A673 (cell line): ENCODE measurements around the gene YKT6.

Experiments used
- EZH2 ChIP-seq: fragments of 200-600 bp; sonication (generic); IDR thresholded peaks from 2 replicates; pipeline ENCODE4 v1.6.1; 2017; ENCODE audit warnings: borderline replicate concordance, low read depth, mild to moderate bottlenecking, mixed read lengths, antibody characterized with exemption, low read length; ENCODE audit not compliant: poor library complexity, severe bottlenecking
- TF ChIP-seq, protein P1 (sequence below): fragments of 300-800, 200-600 bp; sonication (generic); conservative IDR thresholded peaks from 2 replicates; pipeline ENCODE4 v1.5.1; 2017; ENCODE audit warnings: low read depth, mild to moderate bottlenecking, antibody characterized with exemption, low read length, moderate library complexity, mixed read lengths

DNA sequence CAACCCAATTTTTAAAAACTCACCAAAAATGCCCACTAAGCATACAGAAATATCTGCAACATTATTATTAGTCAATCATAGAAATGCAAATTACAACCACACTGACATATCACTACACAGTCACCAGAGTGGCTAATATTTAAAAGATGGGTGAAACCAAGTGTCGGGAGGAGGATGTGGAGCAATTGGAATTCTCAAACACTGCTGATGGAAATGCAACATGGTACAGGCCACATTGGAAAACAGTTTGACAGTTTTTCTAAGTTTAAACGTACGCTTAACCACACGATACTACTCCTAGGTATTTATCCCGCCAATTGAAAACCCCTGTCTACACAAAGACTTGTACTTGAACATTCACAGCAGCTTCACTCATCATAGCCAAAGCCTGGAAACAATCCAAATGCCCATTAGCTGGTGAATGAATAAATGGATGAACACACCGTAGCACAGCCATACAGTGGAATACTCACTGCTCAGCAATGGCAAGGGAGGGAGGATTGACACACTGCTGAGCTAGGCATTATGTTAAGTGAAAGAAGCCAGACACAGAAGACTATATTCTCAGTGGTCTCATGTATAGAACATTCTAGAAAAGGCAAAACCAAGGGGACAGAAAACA, 27.9 kb upstream of the YKT6 start:
- TF ChIP-seq, protein P1, sequence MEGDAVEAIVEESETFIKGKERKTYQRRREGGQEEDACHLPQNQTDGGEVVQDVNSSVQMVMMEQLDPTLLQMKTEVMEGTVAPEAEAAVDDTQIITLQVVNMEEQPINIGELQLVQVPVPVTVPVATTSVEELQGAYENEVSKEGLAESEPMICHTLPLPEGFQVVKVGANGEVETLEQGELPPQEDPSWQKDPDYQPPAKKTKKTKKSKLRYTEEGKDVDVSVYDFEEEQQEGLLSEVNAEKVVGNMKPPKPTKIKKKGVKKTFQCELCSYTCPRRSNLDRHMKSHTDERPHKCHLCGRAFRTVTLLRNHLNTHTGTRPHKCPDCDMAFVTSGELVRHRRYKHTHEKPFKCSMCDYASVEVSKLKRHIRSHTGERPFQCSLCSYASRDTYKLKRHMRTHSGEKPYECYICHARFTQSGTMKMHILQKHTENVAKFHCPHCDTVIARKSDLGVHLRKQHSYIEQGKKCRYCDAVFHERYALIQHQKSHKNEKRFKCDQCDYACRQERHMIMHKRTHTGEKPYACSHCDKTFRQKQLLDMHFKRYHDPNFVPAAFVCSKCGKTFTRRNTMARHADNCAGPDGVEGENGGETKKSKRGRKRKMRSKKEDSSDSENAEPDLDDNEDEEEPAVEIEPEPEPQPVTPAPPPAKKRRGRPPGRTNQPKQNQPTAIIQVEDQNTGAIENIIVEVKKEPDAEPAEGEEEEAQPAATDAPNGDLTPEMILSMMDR, result no peak
- no peak for TF ChIP-seq EZH2
